ENCODE data around the gene FMN1.

DNA sequence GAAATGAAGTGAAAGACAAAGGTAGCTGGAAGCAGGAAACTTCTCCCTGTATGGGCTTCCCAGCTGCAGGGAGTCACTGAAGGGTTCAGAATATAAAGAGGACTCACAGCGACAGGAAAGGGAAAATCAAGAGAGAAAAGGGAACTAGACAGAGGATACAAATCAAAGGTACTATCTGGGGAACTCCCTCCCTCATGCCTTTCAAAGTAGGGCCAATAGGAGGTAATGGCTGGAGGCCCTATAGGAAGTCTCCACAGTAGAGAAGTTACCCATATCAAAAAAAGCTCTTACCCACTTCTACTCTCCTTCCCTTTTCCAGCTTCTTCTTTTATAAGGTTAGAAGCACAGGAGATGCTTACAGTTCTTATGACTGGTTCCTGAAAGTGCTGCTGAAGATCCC lies 43.5 kb downstream of the FMN1 start:
- TF ChIP-seq, protein P1, sequence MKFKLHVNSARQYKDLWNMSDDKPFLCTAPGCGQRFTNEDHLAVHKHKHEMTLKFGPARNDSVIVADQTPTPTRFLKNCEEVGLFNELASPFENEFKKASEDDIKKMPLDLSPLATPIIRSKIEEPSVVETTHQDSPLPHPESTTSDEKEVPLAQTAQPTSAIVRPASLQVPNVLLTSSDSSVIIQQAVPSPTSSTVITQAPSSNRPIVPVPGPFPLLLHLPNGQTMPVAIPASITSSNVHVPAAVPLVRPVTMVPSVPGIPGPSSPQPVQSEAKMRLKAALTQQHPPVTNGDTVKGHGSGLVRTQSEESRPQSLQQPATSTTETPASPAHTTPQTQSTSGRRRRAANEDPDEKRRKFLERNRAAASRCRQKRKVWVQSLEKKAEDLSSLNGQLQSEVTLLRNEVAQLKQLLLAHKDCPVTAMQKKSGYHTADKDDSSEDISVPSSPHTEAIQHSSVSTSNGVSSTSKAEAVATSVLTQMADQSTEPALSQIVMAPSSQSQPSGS (IDR thresholded peaks at IDR 0.05; ENCODE audit: low read length) = no peak
- TF ChIP-seq, protein P2, sequence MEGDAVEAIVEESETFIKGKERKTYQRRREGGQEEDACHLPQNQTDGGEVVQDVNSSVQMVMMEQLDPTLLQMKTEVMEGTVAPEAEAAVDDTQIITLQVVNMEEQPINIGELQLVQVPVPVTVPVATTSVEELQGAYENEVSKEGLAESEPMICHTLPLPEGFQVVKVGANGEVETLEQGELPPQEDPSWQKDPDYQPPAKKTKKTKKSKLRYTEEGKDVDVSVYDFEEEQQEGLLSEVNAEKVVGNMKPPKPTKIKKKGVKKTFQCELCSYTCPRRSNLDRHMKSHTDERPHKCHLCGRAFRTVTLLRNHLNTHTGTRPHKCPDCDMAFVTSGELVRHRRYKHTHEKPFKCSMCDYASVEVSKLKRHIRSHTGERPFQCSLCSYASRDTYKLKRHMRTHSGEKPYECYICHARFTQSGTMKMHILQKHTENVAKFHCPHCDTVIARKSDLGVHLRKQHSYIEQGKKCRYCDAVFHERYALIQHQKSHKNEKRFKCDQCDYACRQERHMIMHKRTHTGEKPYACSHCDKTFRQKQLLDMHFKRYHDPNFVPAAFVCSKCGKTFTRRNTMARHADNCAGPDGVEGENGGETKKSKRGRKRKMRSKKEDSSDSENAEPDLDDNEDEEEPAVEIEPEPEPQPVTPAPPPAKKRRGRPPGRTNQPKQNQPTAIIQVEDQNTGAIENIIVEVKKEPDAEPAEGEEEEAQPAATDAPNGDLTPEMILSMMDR (IDR thresholded peaks at IDR 0.05; ENCODE audit: control extremely low read depth in 1 of 3, insufficient read depth in 1 of 3, low read depth in 1 of 3, low read length in 3 of 3) = no peak
- TF ChIP-seq SIN3A (conservative IDR thresholded peaks at IDR 0.05 in 1 of 2, IDR thresholded peaks at IDR 0.05 in 1 of 2; ENCODE audit: low read depth in 1 of 2, low read length in 2 of 2) = no peak
- TF ChIP-seq JUN (IDR thresholded peaks at IDR 0.05; ENCODE audit: low read depth, low read length) = no peak
- TF ChIP-seq TAF1 (IDR thresholded peaks at IDR 0.05; ENCODE audit: low read depth, low read length) = no peak
